ENCODE data around the gene ZNF439.
"Not testable (repeated sequence)": the region's sequence is repeated elsewhere in the genome, so short reads cannot be mapped to it uniquely, and the experiment has no call there.

ZNF439 gene

GRCh38 chr19:11861301-11861700 lies 12.8 kb downstream of the ZNF439 start:
- H3K36me3 ChIP-seq = peaks cover 100% of the 10 kb centered on the region
- no peak for TF ChIP-seq Cebpa-rat (IDR thresholded peaks at IDR 0.05)
- H3K27me3 ChIP-seq = no peaks in the 10 kb centered on the region
- 0 out of 2 replicates have a peak overlapping the region, but pooled peaks have one; percentile 31 for H3K4me3 ChIP-seq
- peaks cover 100% of the 10 kb centered on the region for H3K9me3 ChIP-seq
- H3K9ac ChIP-seq = no peak overlapping the region
- H3K4me2 ChIP-seq = no peak overlapping the region
- no peak overlapping the region for H3K27ac ChIP-seq
- H3K4me1 ChIP-seq = no peaks in the 10 kb centered on the region
- peaks cover 40% of the 10 kb centered on the region; the same call in 1 of the 2 replicates for H4K20me1 ChIP-seq

GRCh38 chr19:11867766-11868165 lies 19.2 kb downstream of the ZNF439 start:
- not testable (repeated sequence) for H3K9ac ChIP-seq, H4K20me1 ChIP-seq, H3K27me3 ChIP-seq, H3K4me1 ChIP-seq, H3K4me2 ChIP-seq, H3K27ac ChIP-seq
- Histone ChIP-seq H3K4me3 (peak overlapping the region; percentile 49), H3K9me3 (peaks cover 100% of the 10 kb centered on the region), H3K36me3 (peaks cover 100% of the 10 kb centered on the region)

- no peak for TF ChIP-seq Cebpa-rat (IDR thresholded peaks at IDR 0.05)
- peaks cover 98% of the 10 kb centered on the region for H3K36me3 ChIP-seq
- no peaks in the 10 kb centered on the region for H3K27me3 ChIP-seq
- H3K4me3 ChIP-seq = peak overlapping the region; percentile 49
- H3K9me3 ChIP-seq = peaks cover 99% of the 10 kb centered on the region
- H3K4me1 ChIP-seq = no peaks in the 10 kb centered on the region
- H3K27ac ChIP-seq = no peak overlapping the region
- H3K4me2 ChIP-seq = no peak overlapping the region
- no peaks in the 10 kb centered on the region; the same call in 1 of the 2 replicates for H4K20me1 ChIP-seq
- H3K9ac ChIP-seq = no peak overlapping the region
These were observed 19.7 kb downstream of the ZNF439 start for GRCh38 chr19:11868188-11868587.

GRCh38 chr19:11872624-11873023 lies 24.1 kb downstream of the ZNF439 start:
- no peak overlapping the region for H3K27ac ChIP-seq
- no peaks in the 10 kb centered on the region; the same call in 1 of the 2 replicates for H4K20me1 ChIP-seq
- H3K27me3 ChIP-seq = no peaks in the 10 kb centered on the region
- H3K4me1 ChIP-seq = peaks cover 4% of the 10 kb centered on the region; the same call in 1 of the 2 replicates
- H3K4me3 ChIP-seq = no peak overlapping the region
- peaks cover 58% of the 10 kb centered on the region for H3K9me3 ChIP-seq
- peaks cover 54% of the 10 kb centered on the region for H3K36me3 ChIP-seq
- TF ChIP-seq Cebpa-rat (IDR thresholded peaks at IDR 0.05) = no peak
- no peak overlapping the region for H3K4me2 ChIP-seq
- H3K9ac ChIP-seq = no peak overlapping the region

GRCh38 chr19:11873762-11874161 lies 25.2 kb downstream of the ZNF439 start:
- no peak overlapping the region for H3K9ac ChIP-seq
- peaks cover 16% of the 10 kb centered on the region for H3K4me1 ChIP-seq
- H3K4me2 ChIP-seq = no peak overlapping the region
- no peak overlapping the region for H3K4me3 ChIP-seq
- no peak overlapping the region for H3K27ac ChIP-seq
- peaks cover 47% of the 10 kb centered on the region for H3K9me3 ChIP-seq
- peaks cover 42% of the 10 kb centered on the region for H3K36me3 ChIP-seq
- TF ChIP-seq Cebpa-rat (IDR thresholded peaks at IDR 0.05) = no peak
- no peaks in the 10 kb centered on the region; the same call in 1 of the 2 replicates for H4K20me1 ChIP-seq
- H3K27me3 ChIP-seq = no peaks in the 10 kb centered on the region

GRCh38 chr19:11879687-11880266 lies 31.3 kb downstream of the ZNF439 start:
- not testable (repeated sequence) for H3K9ac ChIP-seq, H3K27ac ChIP-seq, H3K4me3 ChIP-seq, H4K20me1 ChIP-seq, H3K36me3 ChIP-seq, H3K27me3 ChIP-seq, H3K4me2 ChIP-seq
- Histone ChIP-seq H3K9me3 (peaks cover 24% of the 10 kb centered on the region), H3K4me1 (peaks cover 20% of the 10 kb centered on the region)

GRCh38 chr19:11880598-11880997 lies 32.1 kb downstream of the ZNF439 start:
- no peak overlapping the region for H3K4me2 ChIP-seq
- H3K9ac ChIP-seq = no peak overlapping the region
- H3K4me3 ChIP-seq = no peak overlapping the region
- TF ChIP-seq Cebpa-rat (IDR thresholded peaks at IDR 0.05) = no peak
- H3K27ac ChIP-seq = no peak overlapping the region
- peaks cover 20% of the 10 kb centered on the region for H3K4me1 ChIP-seq
- peaks cover 24% of the 10 kb centered on the region for H3K9me3 ChIP-seq
- H4K20me1 ChIP-seq = no peaks in the 10 kb centered on the region; the same call in 1 of the 2 replicates
- no peaks in the 10 kb centered on the region for H3K36me3 ChIP-seq
- no peaks in the 10 kb centered on the region for H3K27me3 ChIP-seq

- Histone ChIP-seq H3K27me3 (no peaks in the 10 kb centered on the region), H3K9me3 (peaks cover 25% of the 10 kb centered on the region), H4K20me1 (no peaks in the 10 kb centered on the region; the same call in 1 of the 2 replicates), H3K36me3 (no peaks in the 10 kb centered on the region), H3K9ac (no peak overlapping the region), H3K27ac (no peak overlapping the region), H3K4me2 (no peak overlapping the region), H3K4me3 (no peak overlapping the region), H3K4me1 (peaks cover 20% of the 10 kb centered on the region)
- no peak for TF ChIP-seq Cebpa-rat (IDR thresholded peaks at IDR 0.05)
These were observed 32.8 kb downstream of the ZNF439 start for GRCh38 chr19:11881151-11881800.

- Histone ChIP-seq H3K4me3 (no peak overlapping the region), H3K4me2 (no peak overlapping the region), H3K27me3 (no peaks in the 10 kb centered on the region), H3K36me3 (no peaks in the 10 kb centered on the region), H3K4me1 (peaks cover 23% of the 10 kb centered on the region), H3K9ac (no peak overlapping the region), H4K20me1 (no peaks in the 10 kb centered on the region; the same call in 1 of the 2 replicates), H3K9me3 (peaks cover 28% of the 10 kb centered on the region), H3K27ac (no peak overlapping the region)
- no peak for TF ChIP-seq Cebpa-rat (IDR thresholded peaks at IDR 0.05)
These were observed 34.1 kb downstream of the ZNF439 start for GRCh38 chr19:11882606-11883005.

- Histone ChIP-seq H3K9ac (peak overlapping the region; percentile 89; the same call in 1 of the 2 replicates), H3K36me3 (peaks cover 28% of the 10 kb centered on the region), H3K4me2 (peak overlapping the region; percentile 85), H3K4me3 (peak overlapping the region; percentile 91), H4K20me1 (no peaks in the 10 kb centered on the region), H3K9me3 (peaks cover 28% of the 10 kb centered on the region), H3K27ac (no peak overlapping the region), H3K4me1 (peaks cover 38% of the 10 kb centered on the region), H3K27me3 (no peaks in the 10 kb centered on the region)
- TF ChIP-seq Cebpa-rat (IDR thresholded peaks at IDR 0.05) = no peak
These were observed 38.7 kb downstream of the ZNF439 start for GRCh38 chr19:11887234-11887610.
